Measurements from ENCODE around the gene CRTAP.

DNA sequence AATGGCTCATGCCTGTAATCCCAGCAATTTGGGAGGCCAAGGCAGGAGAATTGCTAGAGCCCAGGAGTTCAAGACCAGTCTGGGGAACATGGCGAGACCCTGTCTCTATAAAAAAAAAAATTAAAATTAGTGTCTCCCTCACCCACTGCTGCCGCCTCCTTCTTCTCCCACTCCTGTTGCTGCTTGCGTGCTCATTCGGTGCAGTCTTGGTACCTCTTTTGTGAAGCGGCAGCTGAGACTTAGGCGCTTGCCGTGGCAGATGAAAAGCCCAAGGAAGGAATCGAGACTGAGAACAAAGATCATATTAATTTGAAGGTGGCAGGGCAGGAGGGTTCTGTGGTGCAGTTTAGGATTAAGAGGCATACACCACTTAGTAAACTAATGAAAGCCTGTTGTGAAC is 36.9 kb upstream of the CRTAP start:
- no peak for TF ChIP-seq EP300 (IDR thresholded peaks at IDR 0.05)
- TF ChIP-seq, protein P1, sequence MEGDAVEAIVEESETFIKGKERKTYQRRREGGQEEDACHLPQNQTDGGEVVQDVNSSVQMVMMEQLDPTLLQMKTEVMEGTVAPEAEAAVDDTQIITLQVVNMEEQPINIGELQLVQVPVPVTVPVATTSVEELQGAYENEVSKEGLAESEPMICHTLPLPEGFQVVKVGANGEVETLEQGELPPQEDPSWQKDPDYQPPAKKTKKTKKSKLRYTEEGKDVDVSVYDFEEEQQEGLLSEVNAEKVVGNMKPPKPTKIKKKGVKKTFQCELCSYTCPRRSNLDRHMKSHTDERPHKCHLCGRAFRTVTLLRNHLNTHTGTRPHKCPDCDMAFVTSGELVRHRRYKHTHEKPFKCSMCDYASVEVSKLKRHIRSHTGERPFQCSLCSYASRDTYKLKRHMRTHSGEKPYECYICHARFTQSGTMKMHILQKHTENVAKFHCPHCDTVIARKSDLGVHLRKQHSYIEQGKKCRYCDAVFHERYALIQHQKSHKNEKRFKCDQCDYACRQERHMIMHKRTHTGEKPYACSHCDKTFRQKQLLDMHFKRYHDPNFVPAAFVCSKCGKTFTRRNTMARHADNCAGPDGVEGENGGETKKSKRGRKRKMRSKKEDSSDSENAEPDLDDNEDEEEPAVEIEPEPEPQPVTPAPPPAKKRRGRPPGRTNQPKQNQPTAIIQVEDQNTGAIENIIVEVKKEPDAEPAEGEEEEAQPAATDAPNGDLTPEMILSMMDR (IDR thresholded peaks at IDR 0.05): no peak

Data from tibial nerve (tissue), 4 donors.